Breast epithelium (tissue), 4 donors: ENCODE measurements around the gene SLC6A8. TPM values are rescaled to one million over a fixed set of nuclear protein-coding genes. Genes with fewer than 3 reads are reported as not detected.
"Not testable (repeated sequence)": the region's sequence is repeated elsewhere in the genome, so short reads cannot be mapped to it uniquely, and the experiment has no call there.

Experiments
- DNase-seq, 2 donors: peaks; one replicate each; pipeline ENCODE4 v3.0.0-alpha.2; 2019; ENCODE audit warnings: low spot score in 2 of 2
- H3K27ac ChIP-seq, 2 donors: fragments of 200-600 bp; sonication (generic) in 1 of 2; one replicate each; pipeline ENCODE4 v1.5.1; 2016 to 2019; ENCODE audit warnings: mild to moderate bottlenecking in 1 of 2
- H3K27me3 ChIP-seq, 2 donors: fragments of 200-600 bp; sonication (generic) in 1 of 2; one replicate each; pipeline versions ENCODE4 v1.5.1 to v1.6.0; 2017 to 2019; ENCODE audit warnings: control low read depth in 1 of 2, mild to moderate bottlenecking in 1 of 2
- H3K36me3 ChIP-seq: fragments of 200-600 bp; one replicate; pipeline ENCODE4 v1.5.1; 2019
- H3K4me1 ChIP-seq, 2 donors: fragments of 200-600 bp; sonication (generic); one replicate each; pipeline ENCODE4 v1.5.1; 2016 to 2019; ENCODE audit warnings: control low read depth in 1 of 2
- H3K4me3 ChIP-seq, 3 donors: fragments of 200-600 bp; sonication (generic); 1 replicate in 2 of 3; 2 replicates in 1 of 3; pipeline ENCODE4 v1.5.1; 2016 to 2019; ENCODE audit warnings: mild to moderate bottlenecking in 3 of 3, moderate library complexity in 2 of 3
- H3K9me3 ChIP-seq, 2 donors: fragments of 200-600 bp; sonication (generic) in 1 of 2; one replicate each; pipeline ENCODE4 v1.5.1; 2016 to 2019; ENCODE audit warnings: control low read depth in 1 of 2
- POLR2A ChIP-seq: fragments of 450-650 bp; IDR thresholded peaks from one replicate; pipeline ENCODE4 v1.6.1; 2016; ENCODE audit warnings: antibody characterized with exemption, mild to moderate bottlenecking, moderate library complexity
- POLR2AphosphoS5 ChIP-seq, 3 donors: sonication (generic); formaldehyde crosslinking; IDR thresholded peaks; one replicate each; pipeline ENCODE4 v1.6.1; 2017; ENCODE audit warnings: antibody characterized with exemption in 3 of 3
- intact Hi-C: fragments of 100-400 bp; cut with DNase I; formaldehyde crosslinking; loops from one replicate; pipeline ENCODE4 v1.15.1; 2023; ENCODE audit warnings: low total_unique reads
- total RNA-seq, 3 donors: library from RNA; depleted of rRNA; stranded (reverse); fragments of >200 nt; gene quantifications; one replicate each; pipeline ENCODE4 v1.1.0, GENCODE V29; 2016
- TF ChIP-seq, protein P1 (sequence below), 3 donors: fragments of 450-650 bp; IDR thresholded peaks; one replicate each; pipeline ENCODE4 v1.5.1; 2016 to 2017; ENCODE audit warnings: antibody characterized with exemption in 3 of 3, mild to moderate bottlenecking in 3 of 3, moderate library complexity in 3 of 3

Gene SLC6A8
- total RNA-seq, 3 donors from 2014 or later: 7.6 to 40.8 (median 18.4) TPM

DNA sequence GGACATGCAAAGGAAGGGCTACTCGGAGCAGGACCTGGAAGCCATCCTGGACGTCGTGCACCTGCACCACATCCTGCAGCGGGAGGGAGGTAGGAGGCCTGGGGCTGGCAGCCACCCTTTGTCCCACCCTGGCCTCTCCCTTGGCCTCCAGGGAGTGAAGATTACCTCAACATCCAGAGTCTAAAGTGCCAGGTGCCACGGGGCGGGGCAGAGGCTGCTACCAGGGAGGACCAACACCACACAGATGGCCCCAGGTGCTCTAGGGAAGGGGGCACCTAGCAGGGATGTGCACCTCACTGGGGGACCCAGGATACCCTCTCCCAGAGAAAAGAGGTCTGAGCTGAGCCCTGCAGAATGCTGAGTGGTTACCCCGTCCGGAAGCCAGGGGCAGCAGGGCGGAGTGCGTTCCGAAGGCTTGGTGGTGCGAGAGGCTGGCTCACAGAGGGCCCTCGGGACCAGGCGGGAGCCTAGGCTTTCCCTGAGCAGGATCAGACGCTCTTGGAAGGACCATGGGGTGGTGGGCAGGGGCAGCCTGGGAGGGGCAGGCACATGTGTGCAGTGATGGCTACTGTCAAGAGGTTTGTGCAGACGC lies 53.0 kb downstream of the SLC6A8 start:
- Histone ChIP-seq H3K9me3 (no peaks in the 10 kb centered on the region), H3K36me3 (no peaks in the 10 kb centered on the region), H3K4me3 (no peak overlapping the region), H3K4me1 (no peaks in the 10 kb centered on the region), H3K27me3 (peaks cover 0 to 27% of the 10 kb centered on the region in 2 donors), H3K27ac (no peak overlapping the region)
- TF ChIP-seq, protein P1, sequence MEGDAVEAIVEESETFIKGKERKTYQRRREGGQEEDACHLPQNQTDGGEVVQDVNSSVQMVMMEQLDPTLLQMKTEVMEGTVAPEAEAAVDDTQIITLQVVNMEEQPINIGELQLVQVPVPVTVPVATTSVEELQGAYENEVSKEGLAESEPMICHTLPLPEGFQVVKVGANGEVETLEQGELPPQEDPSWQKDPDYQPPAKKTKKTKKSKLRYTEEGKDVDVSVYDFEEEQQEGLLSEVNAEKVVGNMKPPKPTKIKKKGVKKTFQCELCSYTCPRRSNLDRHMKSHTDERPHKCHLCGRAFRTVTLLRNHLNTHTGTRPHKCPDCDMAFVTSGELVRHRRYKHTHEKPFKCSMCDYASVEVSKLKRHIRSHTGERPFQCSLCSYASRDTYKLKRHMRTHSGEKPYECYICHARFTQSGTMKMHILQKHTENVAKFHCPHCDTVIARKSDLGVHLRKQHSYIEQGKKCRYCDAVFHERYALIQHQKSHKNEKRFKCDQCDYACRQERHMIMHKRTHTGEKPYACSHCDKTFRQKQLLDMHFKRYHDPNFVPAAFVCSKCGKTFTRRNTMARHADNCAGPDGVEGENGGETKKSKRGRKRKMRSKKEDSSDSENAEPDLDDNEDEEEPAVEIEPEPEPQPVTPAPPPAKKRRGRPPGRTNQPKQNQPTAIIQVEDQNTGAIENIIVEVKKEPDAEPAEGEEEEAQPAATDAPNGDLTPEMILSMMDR (IDR thresholded peaks at IDR 0.05): no peak
- no peak for TF ChIP-seq POLR2AphosphoS5 (IDR thresholded peaks at IDR 0.05)
- no peak for TF ChIP-seq POLR2A
- DNase-seq: no peak
- intact Hi-C loops: no loop called here

DNA sequence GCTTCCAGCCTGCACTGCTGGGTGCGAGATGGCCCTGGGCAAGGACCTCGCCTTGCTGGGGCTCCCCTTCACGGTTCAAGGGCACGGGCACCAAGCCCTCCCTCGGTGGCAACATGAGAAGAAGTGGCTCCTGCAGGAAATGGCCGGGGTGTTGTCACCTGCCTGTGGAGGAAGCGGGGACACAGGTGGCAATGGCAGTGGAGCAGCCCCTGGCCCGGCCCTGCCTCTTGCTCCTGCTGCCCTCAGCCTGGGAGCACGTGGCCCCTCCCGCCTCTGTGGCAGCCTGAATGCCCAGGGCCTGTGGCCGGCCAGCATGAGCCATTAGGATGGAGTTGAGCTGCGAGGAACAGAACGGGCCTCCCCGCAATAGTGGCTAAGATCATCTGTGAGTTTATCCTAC lies 53.7 kb downstream of the SLC6A8 start:
- H3K36me3 ChIP-seq: no peaks in the 10 kb centered on the region
- intact Hi-C loops: no loop called here
- DNase-seq: no peak
- H3K4me1 ChIP-seq: no peaks in the 10 kb centered on the region
- H3K27ac ChIP-seq: no peak overlapping the region
- no peaks in the 10 kb centered on the region for H3K9me3 ChIP-seq
- TF ChIP-seq, protein P1 (IDR thresholded peaks at IDR 0.05): no peak
- TF ChIP-seq POLR2A: no peak
- TF ChIP-seq POLR2AphosphoS5 (IDR thresholded peaks at IDR 0.05): no peak
- H3K27me3 ChIP-seq: peaks cover 0 to 26% of the 10 kb centered on the region in 2 donors
- H3K4me3 ChIP-seq: no peak overlapping the region

DNA sequence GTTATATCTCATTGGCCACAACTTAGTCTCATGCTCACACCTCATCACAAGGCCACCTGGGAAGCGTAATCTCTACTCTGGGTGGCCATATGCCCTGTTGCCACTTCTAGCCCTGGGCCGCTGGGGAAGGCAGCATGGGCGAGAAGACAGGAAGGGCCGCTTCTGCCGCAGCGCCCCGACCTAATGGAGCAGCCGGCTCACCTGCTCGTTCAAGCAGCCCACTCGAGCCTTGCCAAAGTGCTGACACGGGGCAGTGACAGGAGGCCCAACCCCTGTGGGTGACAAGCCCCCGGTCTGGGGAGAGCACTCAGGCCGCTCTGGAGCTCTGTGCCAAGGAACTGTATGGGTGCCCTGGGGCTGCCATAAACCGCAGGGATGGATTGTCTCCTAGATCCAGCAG lies 54.4 kb downstream of the SLC6A8 start:
- DNase-seq, H3K4me1 ChIP-seq, H3K27ac ChIP-seq, intact Hi-C loops, H3K4me3 ChIP-seq, H3K9me3 ChIP-seq, H3K36me3 ChIP-seq: not testable (repeated sequence)
- peaks cover 0 to 25% of the 10 kb centered on the region in 2 donors for H3K27me3 ChIP-seq

DNA sequence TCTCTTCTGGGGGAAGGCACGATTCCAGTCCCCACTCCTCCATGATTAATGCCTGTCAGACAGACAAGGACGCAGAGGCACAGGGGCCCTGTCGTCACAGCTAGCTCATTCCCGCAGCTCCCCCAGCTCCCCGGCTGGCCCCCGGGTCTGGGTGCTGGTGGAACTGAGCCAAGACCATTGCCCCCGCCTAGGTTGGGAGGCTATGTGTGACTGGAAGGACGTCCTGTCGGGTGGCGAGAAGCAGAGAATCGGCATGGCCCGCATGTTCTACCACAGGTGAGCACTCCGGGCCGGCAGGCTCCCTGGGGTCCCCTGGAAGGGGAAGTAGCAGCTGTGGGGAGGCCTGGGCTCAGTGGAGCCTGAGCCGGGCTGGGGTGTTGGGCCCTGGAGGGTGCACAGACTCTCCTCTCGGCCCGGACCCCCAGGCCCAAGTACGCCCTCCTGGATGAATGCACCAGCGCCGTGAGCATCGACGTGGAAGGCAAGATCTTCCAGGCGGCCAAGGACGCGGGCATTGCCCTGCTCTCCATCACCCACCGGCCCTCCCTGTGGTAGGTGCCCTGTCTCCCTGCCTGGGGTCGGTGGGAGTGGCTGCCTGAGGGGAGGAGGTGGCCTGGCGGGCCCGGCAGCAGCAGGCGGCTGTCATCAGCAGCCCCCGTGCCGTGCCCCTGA lies 55.2 kb downstream of the SLC6A8 start:
- H3K9me3 ChIP-seq, H3K4me1 ChIP-seq, DNase-seq, intact Hi-C loops, H3K4me3 ChIP-seq, H3K36me3 ChIP-seq: not testable (repeated sequence)
- Histone ChIP-seq H3K27ac (peak overlapping the region in 1 of 2 donors; percentile 19), H3K27me3 (peaks cover 0 to 17% of the 10 kb centered on the region in 2 donors)

DNA sequence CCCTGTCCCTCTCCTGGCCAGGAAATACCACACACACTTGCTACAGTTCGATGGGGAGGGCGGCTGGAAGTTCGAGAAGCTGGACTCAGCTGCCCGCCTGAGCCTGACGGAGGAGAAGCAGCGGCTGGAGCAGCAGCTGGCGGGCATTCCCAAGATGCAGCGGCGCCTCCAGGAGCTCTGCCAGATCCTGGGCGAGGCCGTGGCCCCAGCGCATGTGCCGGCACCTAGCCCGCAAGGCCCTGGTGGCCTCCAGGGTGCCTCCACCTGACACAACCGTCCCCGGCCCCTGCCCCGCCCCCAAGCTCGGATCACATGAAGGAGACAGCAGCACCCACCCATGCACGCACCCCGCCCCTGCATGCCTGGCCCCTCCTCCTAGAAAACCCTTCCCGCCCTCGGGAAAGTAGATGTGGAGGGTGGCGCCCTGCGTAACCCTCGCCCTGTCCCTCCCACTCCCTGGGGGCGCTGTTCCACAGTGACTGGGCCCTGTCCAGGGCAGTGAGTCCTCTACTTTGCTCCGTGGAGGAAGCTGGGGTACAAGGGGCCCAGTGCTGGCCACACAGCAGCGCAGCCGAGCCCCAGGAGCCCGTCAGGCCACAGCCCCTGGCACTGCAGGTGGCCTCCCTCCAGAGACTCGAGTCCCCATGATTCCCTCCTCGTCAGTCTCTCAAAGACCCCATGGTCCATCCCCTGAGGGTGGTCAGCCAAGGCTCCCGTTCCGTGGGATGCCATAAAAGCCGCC lies 55.9 kb downstream of the SLC6A8 start:
- DNase-seq: peak; percentile 65 to 76
- Histone ChIP-seq H3K27ac (peak overlapping the region; percentile 45 to 58), H3K27me3 (peaks cover 0 to 13% of the 10 kb centered on the region in 2 donors), H3K4me3 (peak overlapping the region in 2 of 3 donors; percentile 23 to 37)
- H3K4me1 ChIP-seq, H3K9me3 ChIP-seq, H3K36me3 ChIP-seq, intact Hi-C loops: not testable (repeated sequence)

DNA sequence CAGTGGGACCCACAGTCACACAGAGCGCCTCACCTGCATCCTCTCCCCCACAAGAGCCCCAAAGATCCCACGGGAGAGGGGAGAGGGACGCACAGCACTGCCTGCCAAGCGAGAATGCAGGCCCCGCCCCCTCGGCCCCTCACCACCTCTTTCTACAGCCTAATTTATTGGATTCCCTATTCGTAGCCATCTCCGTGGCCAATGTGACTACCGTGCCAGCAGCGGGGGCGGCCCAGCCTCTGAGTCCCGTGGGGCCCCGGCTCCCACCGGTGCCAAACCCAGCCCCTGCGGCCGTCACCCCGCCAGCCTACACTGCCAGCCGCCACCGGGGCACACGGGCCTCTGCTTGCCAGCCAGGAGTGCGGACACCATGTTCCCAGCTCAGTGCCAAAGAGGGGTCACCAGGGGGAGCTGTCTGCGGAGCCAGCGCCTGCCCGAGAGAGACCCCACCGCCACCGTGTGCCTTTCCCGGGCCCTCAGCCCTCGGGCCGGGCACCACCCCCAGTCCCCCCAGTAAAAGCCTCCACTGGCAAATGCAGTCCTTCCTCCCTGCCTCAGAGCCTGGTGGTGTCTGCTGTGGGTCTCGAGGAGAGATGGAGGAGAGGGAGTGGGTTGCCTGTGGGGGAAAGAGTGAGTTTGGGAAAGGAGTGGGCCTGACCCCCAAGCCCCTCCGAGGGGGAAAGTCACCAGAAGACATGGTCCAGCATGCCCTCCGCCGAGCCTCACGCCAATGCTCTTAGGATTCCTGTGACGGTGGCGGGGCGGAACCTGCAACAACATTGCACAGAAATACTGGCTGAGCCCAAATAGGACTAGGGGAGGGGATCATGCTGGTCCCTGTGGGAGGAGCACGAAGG lies 56.7 kb downstream of the SLC6A8 start:
- Histone ChIP-seq H3K36me3 (no peaks in the 10 kb centered on the region), H3K9me3 (no peaks in the 10 kb centered on the region), H3K4me3 (peak overlapping the region in 2 of 3 donors; percentile 23 to 37), H3K4me1 (no peaks in the 10 kb centered on the region), H3K27ac (peak overlapping the region in 1 of 2 donors; percentile 58), H3K27me3 (peaks cover 0 to 8% of the 10 kb centered on the region in 2 donors)
- intact Hi-C loops: no loop called here
- TF ChIP-seq POLR2AphosphoS5 (IDR thresholded peaks at IDR 0.05) (no peak), POLR2A (no peak)
- TF ChIP-seq, protein P1 (IDR thresholded peaks at IDR 0.05): no peak
- no peak for DNase-seq

DNA sequence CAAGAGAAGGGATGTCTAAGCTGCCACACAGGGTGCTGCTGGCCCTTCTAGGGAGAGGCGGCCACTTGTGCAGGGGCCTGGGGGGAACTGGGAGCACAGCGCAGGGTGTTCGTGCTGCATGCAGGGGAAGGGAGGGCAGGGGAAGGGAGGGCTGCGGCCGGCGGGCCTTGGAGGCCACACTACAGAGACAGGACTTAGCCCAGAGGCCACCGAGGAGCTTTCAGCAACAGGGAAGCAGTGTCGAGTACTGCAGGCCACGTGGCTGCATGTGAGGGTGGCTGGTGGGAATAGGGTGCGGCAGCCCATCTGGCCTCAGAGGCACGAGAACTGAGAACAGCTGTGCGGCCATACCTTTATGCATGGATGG lies 57.3 kb downstream of the SLC6A8 start:
- H3K9me3 ChIP-seq, intact Hi-C loops, H3K4me1 ChIP-seq, H3K27me3 ChIP-seq, DNase-seq, H3K27ac ChIP-seq, H3K36me3 ChIP-seq, H3K4me3 ChIP-seq: not testable (repeated sequence)
